Measurements from ENCODE around the gene KCNT2. TPM values are rescaled to one million over a fixed set of nuclear protein-coding genes. Genes with fewer than 3 reads are reported as not detected.

Gene KCNT2
- total and polyA plus RNA-seq, 4 donors, result 1.7 to 11.2 (median 6.8) TPM

DNA sequence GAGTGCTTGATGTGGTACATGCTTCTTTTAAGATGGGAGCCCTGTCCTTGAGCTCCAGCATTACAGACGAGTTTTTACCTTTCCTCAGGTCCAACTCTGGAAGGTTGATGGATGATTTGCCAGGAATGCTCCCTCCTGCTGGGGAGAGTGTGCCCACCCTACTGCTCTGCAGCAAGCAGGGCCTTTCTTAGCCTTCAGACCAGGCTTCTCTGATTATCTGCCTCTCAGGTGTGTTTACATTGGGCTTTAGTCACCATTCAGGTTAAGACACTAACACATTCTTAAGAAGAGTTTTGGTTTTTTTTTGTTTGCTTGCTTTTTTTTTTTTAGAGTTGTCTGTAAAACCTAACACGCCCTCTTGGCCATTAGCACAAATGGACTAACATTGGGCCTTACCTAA lies 301.8 kb downstream of the KCNT2 start:
- Histone ChIP-seq H3K4me3 (ENCODE audit: low read depth in 1 of 3, low read length in 3 of 3) (no peak overlapping the region), H3K27ac (ENCODE audit: low read depth in 1 of 2, low read length in 2 of 2) (no peak overlapping the region), H3K36me3 (ENCODE audit: control insufficient read depth in 4 of 4, insufficient read depth in 3 of 4, low read depth in 1 of 4, low read length in 3 of 4) (peaks cover 0 to 4% (median 1%) of the 10 kb centered on the region in 4 donors), H3K27me3 (ENCODE audit: control insufficient read depth in 4 of 4, insufficient read depth in 4 of 4, low read length in 3 of 4) (no peaks in the 10 kb centered on the region), H3K9ac (ENCODE audit: low read depth in 1 of 2, low read length in 2 of 2) (no peak overlapping the region), H3K9me3 (ENCODE audit: control insufficient read depth in 4 of 4, low read length in 3 of 4) (no peaks in the 10 kb centered on the region), H3K4me1 (ENCODE audit: control insufficient read depth in 4 of 4, insufficient read depth in 4 of 4, low read length in 3 of 4) (no peaks in the 10 kb centered on the region)
- TF ChIP-seq YY1 (IDR thresholded peaks at IDR 0.05) (no peak), JUND (IDR thresholded peaks at IDR 0.05) (no peak), HNF4G (IDR thresholded peaks at IDR 0.05) (no peak), RAD21 (IDR thresholded peaks at IDR 0.05) (no peak), TAF1 (conservative IDR thresholded peaks at IDR 0.05) (no peak), SP1 (IDR thresholded peaks at IDR 0.05) (no peak), FOXA1 (IDR thresholded peaks at IDR 0.05) (no peak), GABPA (IDR thresholded peaks at IDR 0.05 in 1 of 2, conservative IDR thresholded peaks at IDR 0.05 in 1 of 2) (no peak), HNF4A (conservative IDR thresholded peaks at IDR 0.05) (no peak), RXRA (IDR thresholded peaks at IDR 0.05) (no peak), EGR1 (IDR thresholded peaks at IDR 0.05; ENCODE audit: low read depth in 2 of 2) (no peak), MAX (IDR thresholded peaks at IDR 0.05) (no peak)
- TF ChIP-seq, protein P1, sequence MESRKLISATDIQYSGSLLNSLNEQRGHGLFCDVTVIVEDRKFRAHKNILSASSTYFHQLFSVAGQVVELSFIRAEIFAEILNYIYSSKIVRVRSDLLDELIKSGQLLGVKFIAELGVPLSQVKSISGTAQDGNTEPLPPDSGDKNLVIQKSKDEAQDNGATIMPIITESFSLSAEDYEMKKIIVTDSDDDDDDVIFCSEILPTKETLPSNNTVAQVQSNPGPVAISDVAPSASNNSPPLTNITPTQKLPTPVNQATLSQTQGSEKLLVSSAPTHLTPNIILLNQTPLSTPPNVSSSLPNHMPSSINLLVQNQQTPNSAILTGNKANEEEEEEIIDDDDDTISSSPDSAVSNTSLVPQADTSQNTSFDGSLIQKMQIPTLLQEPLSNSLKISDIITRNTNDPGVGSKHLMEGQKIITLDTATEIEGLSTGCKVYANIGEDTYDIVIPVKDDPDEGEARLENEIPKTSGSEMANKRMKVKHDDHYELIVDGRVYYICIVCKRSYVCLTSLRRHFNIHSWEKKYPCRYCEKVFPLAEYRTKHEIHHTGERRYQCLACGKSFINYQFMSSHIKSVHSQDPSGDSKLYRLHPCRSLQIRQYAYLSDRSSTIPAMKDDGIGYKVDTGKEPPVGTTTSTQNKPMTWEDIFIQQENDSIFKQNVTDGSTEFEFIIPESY (IDR thresholded peaks at IDR 0.05), result no peak
- TF ChIP-seq, protein P2, sequence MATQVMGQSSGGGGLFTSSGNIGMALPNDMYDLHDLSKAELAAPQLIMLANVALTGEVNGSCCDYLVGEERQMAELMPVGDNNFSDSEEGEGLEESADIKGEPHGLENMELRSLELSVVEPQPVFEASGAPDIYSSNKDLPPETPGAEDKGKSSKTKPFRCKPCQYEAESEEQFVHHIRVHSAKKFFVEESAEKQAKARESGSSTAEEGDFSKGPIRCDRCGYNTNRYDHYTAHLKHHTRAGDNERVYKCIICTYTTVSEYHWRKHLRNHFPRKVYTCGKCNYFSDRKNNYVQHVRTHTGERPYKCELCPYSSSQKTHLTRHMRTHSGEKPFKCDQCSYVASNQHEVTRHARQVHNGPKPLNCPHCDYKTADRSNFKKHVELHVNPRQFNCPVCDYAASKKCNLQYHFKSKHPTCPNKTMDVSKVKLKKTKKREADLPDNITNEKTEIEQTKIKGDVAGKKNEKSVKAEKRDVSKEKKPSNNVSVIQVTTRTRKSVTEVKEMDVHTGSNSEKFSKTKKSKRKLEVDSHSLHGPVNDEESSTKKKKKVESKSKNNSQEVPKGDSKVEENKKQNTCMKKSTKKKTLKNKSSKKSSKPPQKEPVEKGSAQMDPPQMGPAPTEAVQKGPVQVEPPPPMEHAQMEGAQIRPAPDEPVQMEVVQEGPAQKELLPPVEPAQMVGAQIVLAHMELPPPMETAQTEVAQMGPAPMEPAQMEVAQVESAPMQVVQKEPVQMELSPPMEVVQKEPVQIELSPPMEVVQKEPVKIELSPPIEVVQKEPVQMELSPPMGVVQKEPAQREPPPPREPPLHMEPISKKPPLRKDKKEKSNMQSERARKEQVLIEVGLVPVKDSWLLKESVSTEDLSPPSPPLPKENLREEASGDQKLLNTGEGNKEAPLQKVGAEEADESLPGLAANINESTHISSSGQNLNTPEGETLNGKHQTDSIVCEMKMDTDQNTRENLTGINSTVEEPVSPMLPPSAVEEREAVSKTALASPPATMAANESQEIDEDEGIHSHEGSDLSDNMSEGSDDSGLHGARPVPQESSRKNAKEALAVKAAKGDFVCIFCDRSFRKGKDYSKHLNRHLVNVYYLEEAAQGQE (IDR thresholded peaks at IDR 0.05), result no peak
- 79% methylated on average over 2 of the region's 2 CpGs for WGBS
- DNase-seq (ENCODE audit: low spot score), result no peak

DNA sequence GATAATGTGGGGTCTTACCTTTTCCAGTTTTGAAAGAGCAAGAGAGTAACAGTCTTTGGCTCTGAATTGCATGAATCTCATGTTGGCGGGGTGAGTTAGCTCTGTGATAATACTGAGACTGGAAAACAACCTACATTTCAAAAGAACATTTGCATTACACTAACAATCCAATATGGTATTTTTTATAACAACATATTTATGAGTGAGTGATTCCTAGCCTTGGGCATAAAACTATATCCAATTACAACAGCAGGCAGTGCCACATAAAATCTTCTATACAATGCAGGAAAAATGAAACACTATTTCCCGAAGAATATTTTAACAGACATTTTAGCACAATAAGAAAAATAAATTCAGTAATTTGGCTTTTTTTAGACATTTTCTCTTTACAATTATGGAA lies 303.0 kb downstream of the KCNT2 start:
- Histone ChIP-seq H3K27ac (ENCODE audit: low read depth in 1 of 2, low read length in 2 of 2) (no peak overlapping the region), H3K9me3 (ENCODE audit: control insufficient read depth in 4 of 4, low read length in 3 of 4) (no peaks in the 10 kb centered on the region), H3K36me3 (ENCODE audit: control insufficient read depth in 4 of 4, insufficient read depth in 3 of 4, low read depth in 1 of 4, low read length in 3 of 4) (peaks cover 0 to 4% (median 1%) of the 10 kb centered on the region in 4 donors), H3K27me3 (ENCODE audit: control insufficient read depth in 4 of 4, insufficient read depth in 4 of 4, low read length in 3 of 4) (no peaks in the 10 kb centered on the region), H3K9ac (ENCODE audit: low read depth in 1 of 2, low read length in 2 of 2) (no peak overlapping the region), H3K4me1 (ENCODE audit: control insufficient read depth in 4 of 4, insufficient read depth in 4 of 4, low read length in 3 of 4) (no peaks in the 10 kb centered on the region), H3K4me3 (ENCODE audit: low read depth in 1 of 3, low read length in 3 of 3) (no peak overlapping the region)
- no peak for DNase-seq (ENCODE audit: low spot score)
- 96% methylated on average over 2 of the region's 2 CpGs for WGBS
- TF ChIP-seq RXRA (IDR thresholded peaks at IDR 0.05) (no peak), FOXA1 (IDR thresholded peaks at IDR 0.05) (no peak), JUND (IDR thresholded peaks at IDR 0.05) (no peak), HNF4A (conservative IDR thresholded peaks at IDR 0.05) (no peak), SP1 (IDR thresholded peaks at IDR 0.05) (no peak)
- TF ChIP-seq, protein P2 (IDR thresholded peaks at IDR 0.05), result no peak
- TF ChIP-seq, protein P3, sequence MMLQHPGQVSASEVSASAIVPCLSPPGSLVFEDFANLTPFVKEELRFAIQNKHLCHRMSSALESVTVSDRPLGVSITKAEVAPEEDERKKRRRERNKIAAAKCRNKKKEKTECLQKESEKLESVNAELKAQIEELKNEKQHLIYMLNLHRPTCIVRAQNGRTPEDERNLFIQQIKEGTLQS (IDR thresholded peaks at IDR 0.05), result no peak

Measured in liver (tissue), 9 donors.